Gastrocnemius medialis (tissue), 4 donors: ENCODE data around the gene RHBDL1. TPM values are rescaled to one million over a fixed set of nuclear protein-coding genes. Genes with fewer than 3 reads are reported as not detected.

Experiments
- ATAC-seq, 2 donors: fragments of 150-250 bp; one replicate each; pipeline ENCODE4 v1.9.1; 2016
- DNase-seq, 2 donors: peaks; one replicate each; pipeline ENCODE4 v3.0.0-alpha.2; 2019
- H3K27ac ChIP-seq, 4 donors: fragments of 200-600 bp; sonication (generic); 1 replicate in 1 of 4; 2 replicates in 3 of 4; pipeline ENCODE4 v1.5.1; 2016 to 2018; ENCODE audit warnings: mild to moderate bottlenecking in 2 of 4, moderate library complexity in 1 of 4
- H3K27me3 ChIP-seq, 3 donors: fragments of 200-600 bp; sonication (generic) in 2 of 3; 1 replicate in 1 of 3; 2 replicates in 2 of 3; pipeline versions ENCODE4 v1.5.1 to v1.6.0; 2016 to 2019; ENCODE audit warnings: mild to moderate bottlenecking in 1 of 3, moderate library complexity in 1 of 3
- H3K36me3 ChIP-seq, 2 donors: fragments of 200-600 bp; sonication (generic) in 1 of 2; one replicate each; pipeline ENCODE4 v1.5.1; 2017 to 2018
- H3K4me1 ChIP-seq, 2 donors: fragments of 200-600 bp; sonication (generic) in 1 of 2; one replicate each; pipeline ENCODE4 v1.5.1; 2016 to 2017; ENCODE audit warnings: mild to moderate bottlenecking in 2 of 2
- H3K4me3 ChIP-seq, 4 donors: fragments of 200-600 bp; sonication (generic) in 3 of 4; 1 replicate in 1 of 4; 2 replicates in 3 of 4; pipeline ENCODE4 v1.5.1; 2016 to 2019; ENCODE audit warnings: mild to moderate bottlenecking in 2 of 4
- H3K9me3 ChIP-seq, 3 donors: fragments of 200-600 bp; sonication (generic) in 2 of 3; 1 replicate in 1 of 3; 2 replicates in 2 of 3; pipeline ENCODE4 v1.5.1; 2016 to 2019
- POLR2A ChIP-seq, 2 donors: fragments of 450-650 bp; IDR thresholded peaks; one replicate each; pipeline ENCODE4 v1.6.1; 2017; ENCODE audit warnings: antibody characterized with exemption in 2 of 2, mild to moderate bottlenecking in 2 of 2, moderate library complexity in 2 of 2
- in situ Hi-C, 4 donors: fragments of 200-750 bp; cut with MboI; loops; one replicate each; pipeline versions ENCODE4 v1.15.0 to v1.8.0; 2017; ENCODE audit warnings: low sequenced_read_pairs in 4 of 4
- intact Hi-C: fragments of 100-400 bp; cut with DNase I; formaldehyde crosslinking; loops from one replicate; pipeline ENCODE4 v1.15.1; 2023; ENCODE audit warnings: low total_unique reads
- total RNA-seq, 4 donors: library from RNA; depleted of rRNA; stranded (reverse); fragments of >200 nt; gene quantifications; one replicate each; pipeline versions ENCODE4 v1.1.0 to v1.2.3, GENCODE V29; 2016
- TF ChIP-seq, protein P1 (sequence below), 5 experiments: fragments of 450-650 bp in 3 of 5; fragments of 200-600 bp in 2 of 5; sonication (generic) in 2 of 5; IDR thresholded peaks in 4 of 5; conservative IDR thresholded peaks in 1 of 5; 1 replicate in 4 of 5; 2 replicates in 1 of 5; pipeline ENCODE4 v1.5.1; 2016 to 2019; ENCODE audit warnings: antibody characterized with exemption in 5 of 5, mild to moderate bottlenecking in 3 of 5, moderate library complexity in 3 of 5

The RHBDL1 gene
- total RNA-seq, 4 donors from 2014 or later, result 0.31 TPM; not detected in 3

DNA sequence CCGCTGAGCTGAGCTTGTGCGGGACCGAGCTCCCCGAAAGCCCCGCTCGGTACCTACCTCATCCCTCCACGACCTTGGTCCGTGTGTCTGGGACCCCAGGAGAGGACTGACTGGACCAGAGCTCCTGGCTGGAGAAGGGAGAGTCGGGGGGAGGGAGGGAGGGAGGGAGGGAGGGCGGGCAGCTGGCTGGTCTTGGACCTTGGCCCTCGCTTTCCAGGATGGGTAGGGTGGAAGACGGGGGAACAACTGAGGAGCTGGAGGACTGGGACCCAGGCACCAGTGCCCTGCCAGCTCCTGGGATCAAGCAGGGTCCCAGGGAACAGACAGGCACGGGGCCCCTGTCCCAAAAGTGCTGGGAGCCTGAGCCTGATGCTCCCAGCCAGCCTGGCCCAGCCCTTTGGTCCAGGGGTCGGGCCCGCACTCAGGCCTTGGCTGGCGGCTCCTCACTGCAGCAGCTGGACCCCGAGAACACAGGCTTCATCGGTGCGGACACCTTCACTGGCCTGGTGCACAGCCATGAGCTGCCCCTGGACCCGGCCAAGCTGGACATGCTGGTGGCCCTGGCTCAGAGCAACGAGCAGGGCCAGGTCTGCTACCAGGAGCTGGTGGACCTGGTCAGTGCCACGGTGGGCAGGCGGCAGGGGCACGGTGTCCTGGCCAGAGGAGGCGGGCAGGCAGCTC lies 553 bp downstream of the RHBDL1 start:
- DNase-seq, result no peak
- TF ChIP-seq POLR2A (IDR thresholded peaks at IDR 0.05), result no peak
- TF ChIP-seq, protein P1, sequence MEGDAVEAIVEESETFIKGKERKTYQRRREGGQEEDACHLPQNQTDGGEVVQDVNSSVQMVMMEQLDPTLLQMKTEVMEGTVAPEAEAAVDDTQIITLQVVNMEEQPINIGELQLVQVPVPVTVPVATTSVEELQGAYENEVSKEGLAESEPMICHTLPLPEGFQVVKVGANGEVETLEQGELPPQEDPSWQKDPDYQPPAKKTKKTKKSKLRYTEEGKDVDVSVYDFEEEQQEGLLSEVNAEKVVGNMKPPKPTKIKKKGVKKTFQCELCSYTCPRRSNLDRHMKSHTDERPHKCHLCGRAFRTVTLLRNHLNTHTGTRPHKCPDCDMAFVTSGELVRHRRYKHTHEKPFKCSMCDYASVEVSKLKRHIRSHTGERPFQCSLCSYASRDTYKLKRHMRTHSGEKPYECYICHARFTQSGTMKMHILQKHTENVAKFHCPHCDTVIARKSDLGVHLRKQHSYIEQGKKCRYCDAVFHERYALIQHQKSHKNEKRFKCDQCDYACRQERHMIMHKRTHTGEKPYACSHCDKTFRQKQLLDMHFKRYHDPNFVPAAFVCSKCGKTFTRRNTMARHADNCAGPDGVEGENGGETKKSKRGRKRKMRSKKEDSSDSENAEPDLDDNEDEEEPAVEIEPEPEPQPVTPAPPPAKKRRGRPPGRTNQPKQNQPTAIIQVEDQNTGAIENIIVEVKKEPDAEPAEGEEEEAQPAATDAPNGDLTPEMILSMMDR (IDR thresholded peaks at IDR 0.05 in 4 of 5, conservative IDR thresholded peaks at IDR 0.05 in 1 of 5), result no peak
- H3K36me3 ChIP-seq, result peaks cover 0 to 27% of the 10 kb centered on the region in 2 donors
- H3K9me3 ChIP-seq, result no peaks in the 10 kb centered on the region
- H3K27me3 ChIP-seq, result no peaks in the 10 kb centered on the region
- in situ Hi-C loops (no loop called here), intact Hi-C loops (no loop called here)
- peak overlapping the region in 2 of 4 donors; percentile 21 to 24 for H3K4me3 ChIP-seq
- no peak for ATAC-seq
- H3K27ac ChIP-seq, result no peak overlapping the region
- H3K4me1 ChIP-seq, result peaks cover 3 to 11% of the 10 kb centered on the region in 2 donors

GRCh38 chr16:676565-676902 lies 1.1 kb downstream of the RHBDL1 start:
- Histone ChIP-seq H3K27me3 (no peaks in the 10 kb centered on the region), H3K9me3 (no peaks in the 10 kb centered on the region), H3K27ac (no peak overlapping the region), H3K36me3 (peaks cover 0 to 24% of the 10 kb centered on the region in 2 donors), H3K4me3 (no peak overlapping the region), H3K4me1 (peaks cover 8 to 16% of the 10 kb centered on the region in 2 donors)
- TF ChIP-seq, protein P1 (IDR thresholded peaks at IDR 0.05 in 4 of 5, conservative IDR thresholded peaks at IDR 0.05 in 1 of 5), result no peak
- no peak for TF ChIP-seq POLR2A (IDR thresholded peaks at IDR 0.05)
- ATAC-seq, result no peak
- intact Hi-C loops, result no loop called here
- DNase-seq, result no peak
- in situ Hi-C loops, result no loop called here

DNA sequence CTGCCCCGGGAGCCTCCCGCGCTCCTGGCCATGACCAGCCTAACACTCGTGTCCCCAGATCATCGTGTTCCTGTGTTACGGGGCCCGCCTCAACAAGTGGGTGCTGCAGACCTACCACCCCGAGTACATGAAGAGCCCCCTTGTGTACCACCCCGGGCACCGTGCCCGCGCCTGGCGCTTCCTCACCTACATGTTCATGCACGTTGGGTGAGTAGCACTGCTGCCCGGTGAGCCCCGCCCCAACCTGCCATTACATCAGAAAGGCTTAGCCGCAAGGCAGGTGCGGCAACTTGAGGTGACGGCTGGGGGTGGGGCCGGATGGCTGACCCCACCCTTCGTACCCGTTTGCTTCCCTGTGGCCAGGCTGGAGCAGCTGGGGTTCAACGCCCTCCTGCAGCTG lies 1.4 kb downstream of the RHBDL1 start:
- no peak for DNase-seq
- ATAC-seq, result no peak
- H3K9me3 ChIP-seq, result no peaks in the 10 kb centered on the region
- H3K27me3 ChIP-seq, result no peaks in the 10 kb centered on the region
- TF ChIP-seq, protein P1 (IDR thresholded peaks at IDR 0.05 in 4 of 5, conservative IDR thresholded peaks at IDR 0.05 in 1 of 5), result no peak
- intact Hi-C loops, result no loop called here
- H3K36me3 ChIP-seq, result peaks cover 0 to 26% of the 10 kb centered on the region in 2 donors
- no peak overlapping the region for H3K27ac ChIP-seq
- no peak overlapping the region for H3K4me3 ChIP-seq
- peaks cover 12 to 20% of the 10 kb centered on the region in 2 donors for H3K4me1 ChIP-seq
- in situ Hi-C loops, result no loop called here

DNA sequence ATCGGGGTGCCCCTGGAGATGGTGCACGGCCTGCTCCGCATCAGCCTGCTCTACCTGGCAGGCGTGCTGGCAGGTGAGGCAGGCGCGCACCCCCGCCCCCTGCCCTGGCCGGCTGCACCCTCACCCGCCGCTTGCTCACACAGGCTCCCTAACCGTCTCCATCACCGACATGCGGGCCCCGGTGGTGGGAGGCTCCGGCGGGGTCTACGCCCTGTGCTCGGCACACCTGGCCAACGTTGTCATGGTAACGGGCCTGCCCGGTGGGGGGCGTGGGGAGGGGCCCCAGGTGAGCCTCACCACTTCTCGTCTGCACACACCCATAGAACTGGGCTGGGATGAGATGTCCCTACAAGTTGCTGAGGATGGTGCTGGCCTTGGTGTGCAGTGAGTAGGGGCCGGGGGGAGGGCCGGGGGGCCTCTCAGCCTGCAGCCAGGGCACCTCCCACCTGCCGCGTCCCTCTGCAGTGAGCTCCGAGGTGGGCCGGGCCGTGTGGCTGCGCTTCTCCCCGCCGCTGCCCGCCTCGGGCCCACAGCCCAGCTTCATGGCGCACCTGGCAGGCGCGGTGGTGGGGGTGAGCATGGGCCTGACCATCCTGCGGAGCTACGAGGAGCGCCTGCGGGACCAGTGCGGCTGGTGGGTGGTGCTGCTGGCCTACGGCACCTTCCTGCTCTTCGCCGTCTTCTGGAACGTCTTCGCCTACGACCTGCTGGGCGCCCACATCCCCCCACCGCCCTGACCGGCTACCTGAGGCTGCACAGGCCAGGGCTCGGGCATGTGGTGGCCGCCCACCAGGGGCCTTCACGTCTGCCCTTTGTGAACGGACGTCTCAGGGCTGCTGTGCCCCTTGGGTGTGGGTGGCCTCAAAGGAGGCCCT lies 2.1 kb downstream of the RHBDL1 start:
- DNase-seq (peak in 1 of 2 donors; percentile 16), ATAC-seq (no peak)
- peaks cover 15 to 27% of the 10 kb centered on the region in 2 donors for H3K4me1 ChIP-seq
- in situ Hi-C loops (no loop called here), intact Hi-C loops (no loop called here)
- H3K36me3 ChIP-seq, result peaks cover 0 to 26% of the 10 kb centered on the region in 2 donors
- TF ChIP-seq POLR2A (IDR thresholded peaks at IDR 0.05), result no peak
- TF ChIP-seq, protein P1 (IDR thresholded peaks at IDR 0.05 in 4 of 5, conservative IDR thresholded peaks at IDR 0.05 in 1 of 5), result no peak
- H3K4me3 ChIP-seq, result no peak overlapping the region
- no peaks in the 10 kb centered on the region for H3K27me3 ChIP-seq
- no peaks in the 10 kb centered on the region for H3K9me3 ChIP-seq
- no peak overlapping the region for H3K27ac ChIP-seq
